HFF-Myc (cell line): ENCODE data around the gene DSP.

Source experiments
- DNase-seq: peaks from one replicate; pipeline ENCODE4 v3.0.0-alpha.2; 2011; ENCODE audit warnings: low read depth; ENCODE audit errors: extremely low read depth
- H3K4me3 ChIP-seq: replicated peaks from 2 replicates; pipeline ENCODE4 v1.5.1; 2011; ENCODE audit warnings: low read depth, mild to moderate bottlenecking, control low read depth, low read length
- TF ChIP-seq, protein P1 (sequence below): IDR thresholded peaks from 2 replicates; pipeline ENCODE4 v1.5.1; 2012; ENCODE audit warnings: mild to moderate bottlenecking, low read depth, low read length, control low read depth; ENCODE audit errors: missing control alignments

Gene DSP

DNA sequence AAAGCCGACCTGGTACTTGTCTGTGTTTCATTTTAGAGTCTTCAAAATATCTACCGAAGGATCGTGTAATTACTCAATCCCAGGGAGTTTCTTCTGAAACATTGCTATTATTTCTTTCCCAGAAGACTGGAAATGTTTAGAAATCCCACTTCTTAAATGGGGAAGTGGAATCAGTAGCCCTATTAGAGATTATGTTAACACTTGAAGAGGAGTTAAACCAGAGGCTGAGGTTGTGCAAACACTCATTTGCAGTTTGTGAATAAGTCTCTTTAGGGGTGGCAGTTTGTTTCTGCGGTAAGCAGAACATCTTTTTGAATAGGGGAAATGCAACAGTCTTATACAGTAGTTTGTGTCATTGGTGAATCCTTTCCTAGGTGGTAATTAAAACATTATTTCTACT lies 21.3 kb downstream of the DSP start:
- no peak for DNase-seq
- no peak overlapping the region for H3K4me3 ChIP-seq
- TF ChIP-seq, protein P1, sequence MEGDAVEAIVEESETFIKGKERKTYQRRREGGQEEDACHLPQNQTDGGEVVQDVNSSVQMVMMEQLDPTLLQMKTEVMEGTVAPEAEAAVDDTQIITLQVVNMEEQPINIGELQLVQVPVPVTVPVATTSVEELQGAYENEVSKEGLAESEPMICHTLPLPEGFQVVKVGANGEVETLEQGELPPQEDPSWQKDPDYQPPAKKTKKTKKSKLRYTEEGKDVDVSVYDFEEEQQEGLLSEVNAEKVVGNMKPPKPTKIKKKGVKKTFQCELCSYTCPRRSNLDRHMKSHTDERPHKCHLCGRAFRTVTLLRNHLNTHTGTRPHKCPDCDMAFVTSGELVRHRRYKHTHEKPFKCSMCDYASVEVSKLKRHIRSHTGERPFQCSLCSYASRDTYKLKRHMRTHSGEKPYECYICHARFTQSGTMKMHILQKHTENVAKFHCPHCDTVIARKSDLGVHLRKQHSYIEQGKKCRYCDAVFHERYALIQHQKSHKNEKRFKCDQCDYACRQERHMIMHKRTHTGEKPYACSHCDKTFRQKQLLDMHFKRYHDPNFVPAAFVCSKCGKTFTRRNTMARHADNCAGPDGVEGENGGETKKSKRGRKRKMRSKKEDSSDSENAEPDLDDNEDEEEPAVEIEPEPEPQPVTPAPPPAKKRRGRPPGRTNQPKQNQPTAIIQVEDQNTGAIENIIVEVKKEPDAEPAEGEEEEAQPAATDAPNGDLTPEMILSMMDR = no peak

DNA sequence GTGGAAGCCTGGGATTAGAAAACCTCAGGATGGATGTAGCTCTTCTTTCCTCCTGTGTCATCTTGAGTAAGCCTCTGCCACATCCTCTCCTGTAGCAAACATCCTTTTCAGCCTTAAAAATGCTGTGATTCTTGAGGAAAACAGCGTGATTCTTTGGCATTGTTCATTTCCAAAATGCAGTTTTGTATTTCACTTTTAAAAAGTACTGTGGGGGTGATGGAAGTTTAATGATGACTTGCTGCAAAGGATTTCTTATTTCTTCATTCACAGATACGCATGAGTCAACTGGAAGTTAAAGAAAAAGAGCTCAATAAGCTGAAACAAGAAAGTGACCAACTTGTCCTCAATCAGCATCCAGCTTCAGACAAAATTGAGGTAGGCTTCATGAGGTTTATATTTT lies 24.6 kb downstream of the DSP start:
- H3K4me3 ChIP-seq = no peak overlapping the region
- TF ChIP-seq, protein P1 = no peak
- DNase-seq = no peak

DNA sequence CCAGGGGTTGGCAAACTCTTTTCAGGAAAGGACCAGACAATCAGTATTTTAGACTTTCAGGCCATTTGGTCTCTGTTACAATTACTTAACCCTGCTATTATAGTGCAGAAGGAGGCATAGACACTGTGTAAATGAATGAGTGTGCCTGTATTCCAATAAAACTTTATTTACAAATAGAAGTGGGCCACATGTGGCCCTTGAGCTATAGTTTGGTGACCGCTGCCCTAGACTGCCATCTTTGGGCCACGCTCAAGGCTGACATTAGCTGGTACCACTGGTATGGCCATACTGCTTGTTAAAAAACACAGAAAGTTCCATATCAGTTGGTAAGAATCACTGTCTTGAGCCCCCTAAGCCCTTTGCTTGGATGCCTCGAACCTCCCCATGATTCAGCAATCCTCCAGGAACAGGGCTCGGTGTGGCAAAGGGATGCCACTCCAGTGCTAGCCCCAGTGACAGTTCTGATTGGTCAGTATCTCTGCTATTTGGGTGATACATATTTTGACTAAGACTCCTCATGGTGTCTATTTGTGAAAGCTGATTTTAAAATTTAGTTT lies 25.2 kb downstream of the DSP start:
- no peak overlapping the region for H3K4me3 ChIP-seq
- no peak for DNase-seq
- TF ChIP-seq, protein P1 = no peak

DNA sequence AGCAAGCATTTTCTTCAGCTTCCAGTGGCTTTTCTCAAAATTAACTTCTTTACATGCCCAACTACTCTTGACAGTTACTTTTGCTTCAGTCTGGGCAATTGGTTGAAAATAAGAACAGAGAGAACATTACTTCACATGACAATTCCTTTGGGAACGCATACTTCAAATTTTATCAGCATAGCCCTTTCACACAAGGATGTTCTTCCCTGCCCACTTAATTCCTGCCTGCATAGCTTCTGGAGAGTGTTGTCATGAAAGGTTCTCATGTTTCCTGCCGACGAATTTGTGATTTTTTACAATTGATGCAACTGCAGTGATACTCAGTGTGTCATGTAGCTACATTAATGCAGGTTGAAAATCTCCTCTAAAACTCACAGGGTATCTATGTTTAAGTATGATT lies 26.6 kb downstream of the DSP start:
- no peak overlapping the region for H3K4me3 ChIP-seq
- TF ChIP-seq, protein P1 = no peak
- DNase-seq = no peak

DNA sequence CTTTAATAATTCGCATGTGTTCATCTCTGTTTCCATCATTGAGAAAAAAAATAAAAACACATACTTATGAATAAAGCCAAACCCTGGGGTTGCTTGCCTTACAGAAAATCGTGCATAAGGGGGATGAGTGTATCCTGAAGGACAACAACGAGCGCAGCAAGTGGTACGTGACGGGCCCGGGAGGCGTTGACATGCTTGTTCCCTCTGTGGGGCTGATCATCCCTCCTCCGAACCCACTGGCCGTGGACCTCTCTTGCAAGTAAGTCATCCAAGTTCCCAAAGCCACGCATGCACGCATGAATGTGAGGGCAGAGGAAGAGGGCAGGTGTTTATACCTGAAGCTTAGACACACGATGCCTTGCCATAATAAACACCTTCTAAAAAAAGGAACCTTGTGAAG lies 27.6 kb downstream of the DSP start:
- TF ChIP-seq, protein P1 = no peak
- no peak overlapping the region for H3K4me3 ChIP-seq
- DNase-seq = no peak

DNA sequence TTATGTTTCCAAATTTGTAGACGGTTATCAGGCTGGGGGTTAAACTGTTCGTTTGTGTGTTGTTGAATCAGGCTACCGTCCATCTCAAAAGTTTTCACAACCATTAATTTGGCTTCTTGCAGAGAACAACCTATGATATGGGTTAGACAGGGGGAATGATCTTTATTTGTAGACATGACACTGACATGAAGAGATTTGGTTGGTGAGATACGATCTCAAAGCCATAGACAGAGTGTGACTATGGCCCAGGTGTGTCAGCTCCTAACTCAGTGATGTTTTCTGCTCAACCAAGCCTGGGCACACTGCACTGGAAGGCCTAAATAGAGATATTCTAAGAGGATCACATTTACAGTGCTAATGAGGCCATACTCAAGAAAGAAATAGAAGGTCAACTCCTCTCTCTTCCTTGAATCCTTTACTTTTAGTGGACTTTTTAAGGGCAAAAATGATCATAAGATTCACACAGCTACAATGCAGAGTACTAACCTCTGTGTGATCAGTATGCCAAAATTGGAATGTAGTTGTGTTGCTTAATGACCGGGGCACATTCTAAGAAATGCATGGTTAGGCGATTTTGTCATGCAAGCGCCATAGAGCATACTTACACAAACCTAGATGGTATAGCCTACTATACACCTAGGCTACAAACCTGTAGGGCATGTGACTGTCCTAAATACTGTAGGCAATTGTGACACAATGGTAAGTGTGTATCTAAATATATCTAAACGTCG lies 30.9 kb downstream of the DSP start:
- TF ChIP-seq, protein P1 = no peak
- H3K4me3 ChIP-seq = no peak overlapping the region
- no peak for DNase-seq
